Kidney epithelial cell (primary cell): ENCODE measurements around the gene TAB3. TPM values are rescaled to one million over a fixed set of nuclear protein-coding genes. Genes with fewer than 3 reads are reported as not detected.

Experiments
- DNase-seq: peaks from one replicate; pipeline ENCODE4 v3.0.0-alpha.2; 2010; ENCODE audit warnings: low read depth
- H3K27me3 ChIP-seq: 2 replicates; pipeline ENCODE4 v1.6.0; 2011; ENCODE audit warnings: low read length; ENCODE audit not compliant: control insufficient read depth, insufficient read depth
- H3K36me3 ChIP-seq: 2 replicates; pipeline ENCODE4 v1.5.1; 2011; ENCODE audit warnings: low read length; ENCODE audit not compliant: control insufficient read depth, insufficient read depth
- H3K4me3 ChIP-seq: 2 replicates; pipeline ENCODE4 v1.5.1; 2011; ENCODE audit warnings: low read depth, mild to moderate bottlenecking, control low read depth, low read length
- total RNA-seq: library from RNA; depleted of rRNA; stranded (reverse); fragments of >200 nt; gene quantifications from 2 replicates; pipeline ENCODE4 v1.2.3, GENCODE V29; 2015
- TF ChIP-seq, protein P1 (sequence below): IDR thresholded peaks from 2 replicates; pipeline ENCODE4 v1.5.1; 2011; ENCODE audit warnings: mild to moderate bottlenecking, moderate library complexity, low read length, control low read depth, inconsistent platforms; ENCODE audit not compliant: insufficient read depth, poor library complexity, severe bottlenecking

TAB3 gene
- total RNA-seq, 1 donor from 2014 or later = 35.7 TPM

DNA sequence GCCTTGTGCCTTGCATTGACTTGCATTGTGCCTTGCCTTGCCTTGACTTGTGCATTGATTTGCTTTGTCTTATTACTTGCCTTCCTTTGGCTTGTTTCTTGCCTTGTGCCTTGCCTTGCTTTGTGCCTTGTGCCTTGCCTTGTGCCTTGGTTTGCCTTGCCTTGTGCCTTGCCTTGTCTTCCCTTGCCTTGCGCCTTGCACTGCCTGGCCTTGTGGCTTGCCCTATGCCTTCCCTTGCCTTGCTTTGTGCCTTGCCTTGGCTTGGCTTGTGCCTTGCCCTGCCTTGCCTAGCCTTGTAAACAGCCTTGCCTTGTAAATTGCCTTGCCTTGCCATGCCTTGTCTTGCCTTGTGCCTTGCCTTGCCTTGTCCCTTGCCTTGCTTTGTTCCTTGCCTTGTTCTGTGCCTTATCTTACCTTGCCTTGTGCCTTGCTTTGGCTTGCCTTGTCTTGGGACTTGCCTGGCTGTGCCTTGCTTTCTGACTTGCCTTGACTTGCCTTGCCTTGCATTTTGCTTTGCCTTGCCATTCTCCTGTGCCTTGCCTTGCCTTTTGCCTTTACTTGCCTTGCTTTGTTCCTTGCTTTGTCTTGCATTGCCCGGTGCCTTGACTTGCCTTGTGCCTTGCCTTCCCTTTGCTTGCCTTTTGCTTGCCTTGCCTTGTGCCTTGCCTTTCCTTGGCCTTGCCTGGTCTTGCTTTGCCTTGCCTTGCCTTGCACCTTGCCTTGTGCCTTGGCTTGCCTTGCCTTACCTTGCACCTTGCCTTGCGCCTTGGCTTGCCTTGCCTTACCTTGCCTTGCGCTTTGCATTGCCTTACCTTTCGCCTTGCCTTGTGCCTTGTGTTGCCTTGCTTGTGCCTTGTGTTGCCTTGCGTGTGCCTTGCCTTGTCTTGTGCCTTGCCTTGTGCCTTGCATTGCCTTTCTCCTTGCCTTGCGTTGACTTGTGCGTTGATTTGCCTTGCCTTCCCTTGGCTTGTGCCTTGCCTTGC lies 97.5 kb downstream of the TAB3 start:
- H3K4me3 ChIP-seq = no peak overlapping the region
- TF ChIP-seq, protein P1, sequence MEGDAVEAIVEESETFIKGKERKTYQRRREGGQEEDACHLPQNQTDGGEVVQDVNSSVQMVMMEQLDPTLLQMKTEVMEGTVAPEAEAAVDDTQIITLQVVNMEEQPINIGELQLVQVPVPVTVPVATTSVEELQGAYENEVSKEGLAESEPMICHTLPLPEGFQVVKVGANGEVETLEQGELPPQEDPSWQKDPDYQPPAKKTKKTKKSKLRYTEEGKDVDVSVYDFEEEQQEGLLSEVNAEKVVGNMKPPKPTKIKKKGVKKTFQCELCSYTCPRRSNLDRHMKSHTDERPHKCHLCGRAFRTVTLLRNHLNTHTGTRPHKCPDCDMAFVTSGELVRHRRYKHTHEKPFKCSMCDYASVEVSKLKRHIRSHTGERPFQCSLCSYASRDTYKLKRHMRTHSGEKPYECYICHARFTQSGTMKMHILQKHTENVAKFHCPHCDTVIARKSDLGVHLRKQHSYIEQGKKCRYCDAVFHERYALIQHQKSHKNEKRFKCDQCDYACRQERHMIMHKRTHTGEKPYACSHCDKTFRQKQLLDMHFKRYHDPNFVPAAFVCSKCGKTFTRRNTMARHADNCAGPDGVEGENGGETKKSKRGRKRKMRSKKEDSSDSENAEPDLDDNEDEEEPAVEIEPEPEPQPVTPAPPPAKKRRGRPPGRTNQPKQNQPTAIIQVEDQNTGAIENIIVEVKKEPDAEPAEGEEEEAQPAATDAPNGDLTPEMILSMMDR = no peak
- DNase-seq = no peak
- H3K27me3 ChIP-seq = no peaks in the 10 kb centered on the region
- no peaks in the 10 kb centered on the region for H3K36me3 ChIP-seq

DNA sequence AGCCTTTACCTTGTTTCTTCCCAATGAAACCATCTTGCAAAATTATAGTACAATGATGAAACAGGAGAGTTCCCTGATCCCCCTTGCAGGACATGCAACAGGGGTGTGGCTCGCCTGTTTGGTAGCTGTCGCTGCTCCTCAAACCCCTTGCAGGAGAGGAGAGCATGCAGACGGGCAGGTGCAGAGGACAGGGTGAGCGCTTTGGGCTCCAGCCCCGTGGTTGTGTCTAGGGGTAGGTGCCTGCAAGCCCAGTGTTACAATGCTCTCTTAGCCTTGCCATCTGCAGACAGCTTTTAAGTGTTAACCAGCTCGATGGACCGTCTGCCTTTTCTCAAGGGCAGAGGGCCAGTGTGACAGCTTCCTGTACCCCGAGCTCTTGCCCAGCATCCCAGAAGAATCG lies 102.0 kb downstream of the TAB3 start:
- no peaks in the 10 kb centered on the region for H3K36me3 ChIP-seq
- no peaks in the 10 kb centered on the region for H3K27me3 ChIP-seq
- DNase-seq = no peak
- no peak overlapping the region for H3K4me3 ChIP-seq
- TF ChIP-seq, protein P1 = no peak

DNA sequence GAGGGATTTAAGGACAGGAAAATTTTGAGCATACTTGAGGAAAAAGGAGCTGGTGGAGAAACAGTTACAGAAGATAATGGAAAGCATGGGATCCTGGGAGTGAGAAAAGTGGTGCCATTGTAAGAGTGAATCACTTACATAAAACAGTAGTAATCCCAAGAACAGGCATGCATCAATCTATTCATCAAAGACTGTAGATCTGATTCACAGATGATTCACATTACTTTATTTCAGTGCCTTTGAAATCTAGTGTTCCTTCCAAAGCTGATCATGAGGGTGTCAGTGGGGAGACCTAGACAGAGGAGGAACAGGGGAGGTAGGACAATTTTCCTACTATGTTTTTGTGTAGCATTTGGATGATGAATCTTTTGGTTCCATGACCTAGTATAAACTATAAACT lies 102.7 kb downstream of the TAB3 start:
- TF ChIP-seq, protein P1 = no peak
- no peak overlapping the region for H3K4me3 ChIP-seq
- H3K27me3 ChIP-seq = no peaks in the 10 kb centered on the region
- DNase-seq = no peak
- H3K36me3 ChIP-seq = no peaks in the 10 kb centered on the region

- TF ChIP-seq, protein P1 = no peak
- Histone ChIP-seq H3K27me3 (no peaks in the 10 kb centered on the region), H3K4me3 (no peak overlapping the region), H3K36me3 (no peaks in the 10 kb centered on the region)
- DNase-seq = no peak
These were observed 107.2 kb downstream of the TAB3 start for GRCh38 chrX:30781711-30782444.

DNA sequence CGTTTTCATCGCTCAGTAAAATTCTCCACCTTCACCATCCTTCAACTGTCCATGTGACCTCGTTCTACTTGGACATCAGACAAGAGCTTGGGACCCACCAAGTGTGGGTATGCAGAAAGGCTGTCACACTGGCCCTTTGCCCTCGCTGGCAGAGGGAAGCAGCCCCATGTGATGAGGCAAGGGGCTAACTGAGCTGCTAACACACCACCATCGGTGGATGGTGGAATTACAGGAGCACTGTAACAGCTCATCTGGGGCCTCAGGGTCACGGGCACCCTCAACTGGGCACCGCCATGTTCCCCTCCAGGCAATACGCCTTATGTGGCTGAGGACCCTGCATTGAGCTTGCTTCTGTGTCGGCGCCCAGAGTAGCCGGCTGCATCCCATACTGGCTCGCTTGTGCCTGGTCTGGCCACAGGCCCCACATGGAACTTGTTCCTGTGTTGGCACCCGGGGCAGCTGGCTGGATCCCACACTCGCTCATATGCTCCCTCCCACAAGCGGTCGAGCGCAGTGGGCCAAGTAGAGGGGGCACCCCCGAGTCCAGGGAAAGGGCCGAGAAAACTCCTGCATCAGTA lies 109.5 kb downstream of the TAB3 start:
- Histone ChIP-seq H3K27me3 (no peaks in the 10 kb centered on the region), H3K4me3 (no peak overlapping the region), H3K36me3 (no peaks in the 10 kb centered on the region)
- no peak for DNase-seq
- TF ChIP-seq, protein P1 = no peak
